ENCODE results near the gene ASIP. TPM values are rescaled to one million over a fixed set of nuclear protein-coding genes. Genes with fewer than 3 reads are reported as not detected.

Gene ASIP
- total and polyA plus RNA-seq, 2 of the 13 experiments (the other 11 are each of a cell fraction or from before 2014, with no cell fraction given), result not detected

GRCh38 chr20:34302723-34303533 is 61.7 kb downstream of the ASIP start, which contains the start of gene AHCY (continued):
- TF ChIP-seq PHF21A (CRISPR knock-in tag; IDR thresholded peaks at IDR 0.05), result peak; percentile 79
- peak; percentile 86 for TF ChIP-seq ZNF563 (CRISPR knock-in tag; IDR thresholded peaks at IDR 0.05)
- no peak for TF ChIP-seq ZBTB8A (CRISPR knock-in tag; IDR thresholded peaks at IDR 0.05; ENCODE audit: borderline replicate concordance, low read depth)
- no peak for TF ChIP-seq AFF4 (CRISPR knock-in tag; IDR thresholded peaks at IDR 0.05)
- peak; percentile 79; the same call in 1 of the 2 replicates for TF ChIP-seq GTF2F1 (IDR thresholded peaks at IDR 0.05; ENCODE audit: low read length)
- no peak for TF ChIP-seq ZNF652 (CRISPR knock-in tag; IDR thresholded peaks at IDR 0.05; ENCODE audit: borderline replicate concordance, low read depth)
- TF ChIP-seq ZNF343 (CRISPR knock-in tag; IDR thresholded peaks at IDR 0.05), result peak; percentile 85
- TF ChIP-seq TCF12 (IDR thresholded peaks at IDR 0.05), result no peak
- TF ChIP-seq TCF12 (CRISPR knock-in tag; IDR thresholded peaks at IDR 0.05), result peak; percentile 89; the same call in 1 of the 2 replicates
- TF ChIP-seq PLRG1 (conservative IDR thresholded peaks at IDR 0.05), result no peak
- TF ChIP-seq NCOA1 (CRISPR knock-in tag; IDR thresholded peaks at IDR 0.05), result no peak; the same call in 1 of the 2 replicates
- no peak for TF ChIP-seq NR2F6 (IDR thresholded peaks at IDR 0.05)
- 0 out of 2 replicates have a peak, but pooled peaks have one; percentile 15 for TF ChIP-seq NR2F6 (CRISPR knock-in tag; IDR thresholded peaks at IDR 0.05)
- peak; percentile 19; the same call in 1 of the 2 replicates for TF ChIP-seq ZBTB2 (CRISPR knock-in tag; IDR thresholded peaks at IDR 0.05; ENCODE audit: low read depth)
- TF ChIP-seq JDP2 (CRISPR knock-in tag; IDR thresholded peaks at IDR 0.05; ENCODE audit: borderline replicate concordance), result no peak; the same call in 1 of the 2 replicates
- TF ChIP-seq ZNF136 (CRISPR knock-in tag; IDR thresholded peaks at IDR 0.05; ENCODE audit: low read depth), result no peak
- TF ChIP-seq DPF2 (CRISPR knock-in tag; IDR thresholded peaks at IDR 0.05; ENCODE audit: borderline replicate concordance, low read depth), result no peak
- TF ChIP-seq NFE2 (CRISPR knock-in tag; IDR thresholded peaks at IDR 0.05), result no peak
- no peak for TF ChIP-seq TCF7L2 (IDR thresholded peaks at IDR 0.05; ENCODE audit: low read depth, low read length)
- peak; percentile 51; the same call in 1 of the 2 replicates for TF ChIP-seq MAF1 (CRISPR knock-in tag; IDR thresholded peaks at IDR 0.05; ENCODE audit: borderline replicate concordance)
- TF ChIP-seq MEF2D (CRISPR knock-in tag; IDR thresholded peaks at IDR 0.05), result peak; percentile 23; the same call in 1 of the 2 replicates
- no peak for TF ChIP-seq SOX6 (IDR thresholded peaks at IDR 0.05)
- TF ChIP-seq SOX6 (CRISPR knock-in tag; IDR thresholded peaks at IDR 0.05), result peak; percentile 85
- no peak; the same call in 1 of the 2 replicates for TF ChIP-seq TARDBP (CRISPR knock-in tag; IDR thresholded peaks at IDR 0.05)
- peak; percentile 78 for TF ChIP-seq ZNF263 (CRISPR knock-in tag; IDR thresholded peaks at IDR 0.05)
- TF ChIP-seq ZNF512 (CRISPR knock-in tag; IDR thresholded peaks at IDR 0.05), result no peak

All from HepG2 (cell line).